Measurements from ENCODE around the gene MARCHF9. TPM values are rescaled to one million over a fixed set of nuclear protein-coding genes. Genes with fewer than 3 reads are reported as not detected.

The MARCHF9 gene
- total RNA-seq, 1 experiment from 2014 or later, result 6.2 TPM

DNA sequence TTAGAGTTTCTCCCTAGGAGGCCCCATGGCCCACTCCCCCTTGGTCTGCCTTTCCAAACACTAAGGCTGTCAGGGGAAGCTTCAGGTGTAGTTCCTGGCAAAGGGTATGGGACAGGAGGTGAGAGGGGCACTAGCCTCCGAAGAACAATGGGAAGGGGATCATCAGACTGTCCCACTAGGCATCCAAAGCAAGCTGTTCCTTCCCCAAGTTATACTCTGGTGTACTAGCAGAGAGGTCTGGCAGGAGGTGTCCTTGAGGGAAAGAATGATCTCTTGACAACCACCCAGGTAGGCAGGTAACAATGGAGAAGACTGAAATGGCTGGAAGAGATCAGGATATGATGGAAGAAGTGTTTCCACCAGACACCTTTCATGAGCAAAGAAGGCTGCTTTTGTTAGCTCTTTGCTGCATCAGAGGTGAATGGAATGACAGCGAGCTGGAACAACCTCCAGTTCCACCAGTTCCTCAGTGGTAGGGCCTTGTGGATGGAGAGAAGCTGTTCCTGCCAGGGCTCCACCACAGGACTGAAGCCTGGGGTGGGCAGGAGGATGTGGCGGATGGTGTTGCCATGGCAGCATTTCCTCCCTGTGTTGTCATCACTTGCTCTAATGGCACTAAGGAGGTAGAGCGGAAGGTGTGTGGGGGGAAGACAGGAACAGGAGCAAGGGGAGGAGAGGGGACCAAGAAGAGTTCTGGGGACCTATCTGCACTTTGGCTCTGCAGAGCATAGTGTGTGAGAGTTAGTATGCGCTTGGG lies 14.1 kb upstream of the MARCHF9 start:
- DNase-seq (ENCODE audit: low spot score) (no peak), ATAC-seq (no peak)
- Mint-ChIP-seq H3K27ac (no peak overlapping the region), H3K36me3 (0 out of 2 replicates have a peak, but pooled peaks cover 2% of the 10 kb centered on the region), H3K27me3 (ENCODE audit: low read depth) (peaks cover 82% of the 10 kb centered on the region), H3K4me3 (no peak overlapping the region), H3K4me1 (peaks cover 25% of the 10 kb centered on the region), H3K9me3 (no peaks in the 10 kb centered on the region; the same call in 1 of the 2 replicates)
- ChIA-PET POLR2A (interaction anchor here (1.0 kb wide), 1 partner anchor 11 kb away, joined by 4 read pairs; the partner anchor contains the start of gene CDK4), CTCF (interaction anchor here (0.9 to 4.7 kb wide), 5 partner anchors 14 to 157 kb away, joined by 3 to 31 read pairs (median 5); partner anchors contain the start of gene B4GALNT1)
- TF ChIP-seq, protein P1, sequence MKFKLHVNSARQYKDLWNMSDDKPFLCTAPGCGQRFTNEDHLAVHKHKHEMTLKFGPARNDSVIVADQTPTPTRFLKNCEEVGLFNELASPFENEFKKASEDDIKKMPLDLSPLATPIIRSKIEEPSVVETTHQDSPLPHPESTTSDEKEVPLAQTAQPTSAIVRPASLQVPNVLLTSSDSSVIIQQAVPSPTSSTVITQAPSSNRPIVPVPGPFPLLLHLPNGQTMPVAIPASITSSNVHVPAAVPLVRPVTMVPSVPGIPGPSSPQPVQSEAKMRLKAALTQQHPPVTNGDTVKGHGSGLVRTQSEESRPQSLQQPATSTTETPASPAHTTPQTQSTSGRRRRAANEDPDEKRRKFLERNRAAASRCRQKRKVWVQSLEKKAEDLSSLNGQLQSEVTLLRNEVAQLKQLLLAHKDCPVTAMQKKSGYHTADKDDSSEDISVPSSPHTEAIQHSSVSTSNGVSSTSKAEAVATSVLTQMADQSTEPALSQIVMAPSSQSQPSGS (CRISPR knock-in tag; IDR thresholded peaks at IDR 0.05; ENCODE audit: borderline replicate concordance, low read depth), result no peak
- TF ChIP-seq PRRX2 (CRISPR knock-in tag; IDR thresholded peaks at IDR 0.05), result no peak
- TF ChIP-seq, protein P2, sequence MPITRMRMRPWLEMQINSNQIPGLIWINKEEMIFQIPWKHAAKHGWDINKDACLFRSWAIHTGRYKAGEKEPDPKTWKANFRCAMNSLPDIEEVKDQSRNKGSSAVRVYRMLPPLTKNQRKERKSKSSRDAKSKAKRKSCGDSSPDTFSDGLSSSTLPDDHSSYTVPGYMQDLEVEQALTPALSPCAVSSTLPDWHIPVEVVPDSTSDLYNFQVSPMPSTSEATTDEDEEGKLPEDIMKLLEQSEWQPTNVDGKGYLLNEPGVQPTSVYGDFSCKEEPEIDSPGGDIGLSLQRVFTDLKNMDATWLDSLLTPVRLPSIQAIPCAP (CRISPR knock-in tag; IDR thresholded peaks at IDR 0.05), result no peak
- no peak for TF ChIP-seq SP1 (CRISPR knock-in tag; conservative IDR thresholded peaks at IDR 0.05)
- no peak for TF ChIP-seq ZNF263 (CRISPR knock-in tag; IDR thresholded peaks at IDR 0.05; ENCODE audit: low read depth)
- no peak for TF ChIP-seq TP53 (CRISPR knock-in tag; IDR thresholded peaks at IDR 0.05)
- no peak for TF ChIP-seq KAT7 (CRISPR knock-in tag; IDR thresholded peaks at IDR 0.05; ENCODE audit: borderline replicate concordance)
- TF ChIP-seq RELA (CRISPR knock-in tag; IDR thresholded peaks at IDR 0.05; ENCODE audit: borderline replicate concordance), result no peak
- TF ChIP-seq, protein P3, sequence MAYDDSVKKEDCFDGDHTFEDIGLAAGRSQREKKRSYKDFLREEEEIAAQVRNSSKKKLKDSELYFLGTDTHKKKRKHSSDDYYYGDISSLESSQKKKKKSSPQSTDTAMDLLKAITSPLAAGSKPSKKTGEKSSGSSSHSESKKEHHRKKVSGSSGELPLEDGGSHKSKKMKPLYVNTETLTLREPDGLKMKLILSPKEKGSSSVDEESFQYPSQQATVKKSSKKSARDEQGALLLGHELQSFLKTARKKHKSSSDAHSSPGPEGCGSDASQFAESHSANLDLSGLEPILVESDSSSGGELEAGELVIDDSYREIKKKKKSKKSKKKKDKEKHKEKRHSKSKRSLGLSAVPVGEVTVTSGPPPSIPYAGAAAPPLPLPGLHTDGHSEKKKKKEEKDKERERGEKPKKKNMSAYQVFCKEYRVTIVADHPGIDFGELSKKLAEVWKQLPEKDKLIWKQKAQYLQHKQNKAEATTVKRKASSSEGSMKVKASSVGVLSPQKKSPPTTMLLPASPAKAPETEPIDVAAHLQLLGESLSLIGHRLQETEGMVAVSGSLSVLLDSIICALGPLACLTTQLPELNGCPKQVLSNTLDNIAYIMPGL (CRISPR knock-in tag; IDR thresholded peaks at IDR 0.05), result no peak
- TF ChIP-seq, protein P4, sequence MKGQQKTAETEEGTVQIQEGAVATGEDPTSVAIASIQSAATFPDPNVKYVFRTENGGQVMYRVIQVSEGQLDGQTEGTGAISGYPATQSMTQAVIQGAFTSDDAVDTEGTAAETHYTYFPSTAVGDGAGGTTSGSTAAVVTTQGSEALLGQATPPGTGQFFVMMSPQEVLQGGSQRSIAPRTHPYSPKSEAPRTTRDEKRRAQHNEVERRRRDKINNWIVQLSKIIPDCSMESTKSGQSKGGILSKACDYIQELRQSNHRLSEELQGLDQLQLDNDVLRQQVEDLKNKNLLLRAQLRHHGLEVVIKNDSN (CRISPR knock-in tag; IDR thresholded peaks at IDR 0.05), result no peak
- no peak for TF ChIP-seq MYBL2 (CRISPR knock-in tag; IDR thresholded peaks at IDR 0.05)

DNA sequence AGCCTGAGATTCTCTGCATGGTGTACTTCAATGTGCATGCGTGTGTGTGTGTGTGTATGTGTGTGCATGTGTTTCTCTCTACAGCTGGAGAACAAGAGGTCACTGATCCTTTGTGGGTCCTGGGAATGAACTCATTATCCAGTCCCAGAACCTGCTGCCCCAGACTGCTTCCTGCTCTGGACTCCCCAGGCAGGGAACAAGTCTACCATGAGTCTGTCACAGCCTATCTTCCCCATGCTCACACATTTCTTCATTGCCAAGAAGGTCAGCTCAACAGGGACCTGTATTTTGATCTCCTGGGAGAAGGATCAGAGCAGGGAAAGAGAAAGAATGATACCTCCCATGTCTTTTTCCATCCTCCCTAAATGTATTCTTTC lies 13.5 kb upstream of the MARCHF9 start:
- H3K4me3 Mint-ChIP-seq, result no peak overlapping the region; the same call in 1 of the 2 replicates
- CTCF ChIA-PET, result interaction anchor here (0.8 to 4.7 kb wide), 7 partner anchors 9 to 158 kb away, joined by 3 to 31 read pairs (median 5); partner anchors contain the start of gene B4GALNT1
- peaks cover 27% of the 10 kb centered on the region for H3K4me1 Mint-ChIP-seq
- POLR2A ChIA-PET, result interaction anchor here (1.0 kb wide), 1 partner anchor 11 kb away, joined by 4 read pairs; the partner anchor contains the start of gene CDK4
- ATAC-seq (no peak), DNase-seq (ENCODE audit: low spot score) (no peak)
- H3K27ac Mint-ChIP-seq, result no peak overlapping the region
- H3K9me3 Mint-ChIP-seq, result no peaks in the 10 kb centered on the region; the same call in 1 of the 2 replicates
- H3K27me3 Mint-ChIP-seq (ENCODE audit: low read depth), result peaks cover 76% of the 10 kb centered on the region
- H3K36me3 Mint-ChIP-seq, result peaks cover 6% of the 10 kb centered on the region; the same call in 1 of the 2 replicates
- no peak for TF ChIP-seq TEAD1 (CRISPR knock-in tag; IDR thresholded peaks at IDR 0.05)
- no peak for TF ChIP-seq NR1H2 (CRISPR knock-in tag; IDR thresholded peaks at IDR 0.05)
- TF ChIP-seq ESRRA (CRISPR knock-in tag; IDR thresholded peaks at IDR 0.05; ENCODE audit: borderline replicate concordance), result no peak
- TF ChIP-seq, protein P5, sequence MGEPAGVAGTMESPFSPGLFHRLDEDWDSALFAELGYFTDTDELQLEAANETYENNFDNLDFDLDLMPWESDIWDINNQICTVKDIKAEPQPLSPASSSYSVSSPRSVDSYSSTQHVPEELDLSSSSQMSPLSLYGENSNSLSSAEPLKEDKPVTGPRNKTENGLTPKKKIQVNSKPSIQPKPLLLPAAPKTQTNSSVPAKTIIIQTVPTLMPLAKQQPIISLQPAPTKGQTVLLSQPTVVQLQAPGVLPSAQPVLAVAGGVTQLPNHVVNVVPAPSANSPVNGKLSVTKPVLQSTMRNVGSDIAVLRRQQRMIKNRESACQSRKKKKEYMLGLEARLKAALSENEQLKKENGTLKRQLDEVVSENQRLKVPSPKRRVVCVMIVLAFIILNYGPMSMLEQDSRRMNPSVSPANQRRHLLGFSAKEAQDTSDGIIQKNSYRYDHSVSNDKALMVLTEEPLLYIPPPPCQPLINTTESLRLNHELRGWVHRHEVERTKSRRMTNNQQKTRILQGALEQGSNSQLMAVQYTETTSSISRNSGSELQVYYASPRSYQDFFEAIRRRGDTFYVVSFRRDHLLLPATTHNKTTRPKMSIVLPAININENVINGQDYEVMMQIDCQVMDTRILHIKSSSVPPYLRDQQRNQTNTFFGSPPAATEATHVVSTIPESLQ (CRISPR knock-in tag; IDR thresholded peaks at IDR 0.05), result no peak
- TF ChIP-seq JUN (CRISPR knock-in tag; IDR thresholded peaks at IDR 0.05), result no peak
- no peak for TF ChIP-seq ZBTB21 (CRISPR knock-in tag; IDR thresholded peaks at IDR 0.05; ENCODE audit: borderline replicate concordance)
- no peak for TF ChIP-seq SMAD4 (CRISPR knock-in tag; IDR thresholded peaks at IDR 0.05)
- TF ChIP-seq MXD4 (CRISPR knock-in tag; IDR thresholded peaks at IDR 0.05; ENCODE audit: borderline replicate concordance), result no peak
- TF ChIP-seq GTF2I (CRISPR knock-in tag; conservative IDR thresholded peaks at IDR 0.05), result no peak
- TF ChIP-seq, protein P6, sequence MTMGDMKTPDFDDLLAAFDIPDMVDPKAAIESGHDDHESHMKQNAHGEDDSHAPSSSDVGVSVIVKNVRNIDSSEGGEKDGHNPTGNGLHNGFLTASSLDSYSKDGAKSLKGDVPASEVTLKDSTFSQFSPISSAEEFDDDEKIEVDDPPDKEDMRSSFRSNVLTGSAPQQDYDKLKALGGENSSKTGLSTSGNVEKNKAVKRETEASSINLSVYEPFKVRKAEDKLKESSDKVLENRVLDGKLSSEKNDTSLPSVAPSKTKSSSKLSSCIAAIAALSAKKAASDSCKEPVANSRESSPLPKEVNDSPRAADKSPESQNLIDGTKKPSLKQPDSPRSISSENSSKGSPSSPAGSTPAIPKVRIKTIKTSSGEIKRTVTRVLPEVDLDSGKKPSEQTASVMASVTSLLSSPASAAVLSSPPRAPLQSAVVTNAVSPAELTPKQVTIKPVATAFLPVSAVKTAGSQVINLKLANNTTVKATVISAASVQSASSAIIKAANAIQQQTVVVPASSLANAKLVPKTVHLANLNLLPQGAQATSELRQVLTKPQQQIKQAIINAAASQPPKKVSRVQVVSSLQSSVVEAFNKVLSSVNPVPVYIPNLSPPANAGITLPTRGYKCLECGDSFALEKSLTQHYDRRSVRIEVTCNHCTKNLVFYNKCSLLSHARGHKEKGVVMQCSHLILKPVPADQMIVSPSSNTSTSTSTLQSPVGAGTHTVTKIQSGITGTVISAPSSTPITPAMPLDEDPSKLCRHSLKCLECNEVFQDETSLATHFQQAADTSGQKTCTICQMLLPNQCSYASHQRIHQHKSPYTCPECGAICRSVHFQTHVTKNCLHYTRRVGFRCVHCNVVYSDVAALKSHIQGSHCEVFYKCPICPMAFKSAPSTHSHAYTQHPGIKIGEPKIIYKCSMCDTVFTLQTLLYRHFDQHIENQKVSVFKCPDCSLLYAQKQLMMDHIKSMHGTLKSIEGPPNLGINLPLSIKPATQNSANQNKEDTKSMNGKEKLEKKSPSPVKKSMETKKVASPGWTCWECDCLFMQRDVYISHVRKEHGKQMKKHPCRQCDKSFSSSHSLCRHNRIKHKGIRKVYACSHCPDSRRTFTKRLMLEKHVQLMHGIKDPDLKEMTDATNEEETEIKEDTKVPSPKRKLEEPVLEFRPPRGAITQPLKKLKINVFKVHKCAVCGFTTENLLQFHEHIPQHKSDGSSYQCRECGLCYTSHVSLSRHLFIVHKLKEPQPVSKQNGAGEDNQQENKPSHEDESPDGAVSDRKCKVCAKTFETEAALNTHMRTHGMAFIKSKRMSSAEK (CRISPR knock-in tag; IDR thresholded peaks at IDR 0.05; ENCODE audit: borderline replicate concordance), result no peak
